Mesenchymal stem cell (in vitro differentiated cells and primary cell): Measurements from ENCODE around the gene TMEM95.

Experiments used
- DNase-seq: peaks from one replicate; pipeline ENCODE4 v3.0.0-alpha.2; 2013
- H2AFZ ChIP-seq: one replicate; pipeline ENCODE4 v1.6.1; 2013; ENCODE audit warnings: low read depth, mild to moderate bottlenecking, control low read depth, inconsistent platforms, low read length, moderate library complexity
- H2AK5ac ChIP-seq: 2 replicates; pipeline ENCODE4 v1.6.1; 2013; ENCODE audit warnings: low read length, moderate library complexity, mild to moderate bottlenecking, inconsistent platforms; ENCODE audit not compliant: severe bottlenecking
- H2BK120ac ChIP-seq: one replicate; pipeline ENCODE4 v1.6.1; 2013; ENCODE audit warnings: low read depth, mild to moderate bottlenecking, inconsistent platforms, low read length, moderate library complexity
- H2BK12ac ChIP-seq, 2 experiments: one replicate each; pipeline ENCODE4 v1.6.1; 2013; ENCODE audit warnings: inconsistent platforms in 2 of 2, low read length in 2 of 2, mild to moderate bottlenecking in 2 of 2, moderate library complexity in 2 of 2, control low read depth in 1 of 2
- H2BK15ac ChIP-seq: one replicate; pipeline ENCODE4 v1.6.1; 2013; ENCODE audit warnings: mild to moderate bottlenecking, low read depth, inconsistent platforms; ENCODE audit not compliant: poor library complexity, severe bottlenecking
- H2BK5ac ChIP-seq: 2 replicates; pipeline ENCODE4 v1.6.1; 2013; ENCODE audit warnings: low read depth, mild to moderate bottlenecking, low read length, control low read depth, inconsistent platforms; ENCODE audit not compliant: poor library complexity, severe bottlenecking
- H3K14ac ChIP-seq, 2 experiments: one replicate each; pipeline ENCODE4 v1.6.1; 2013; ENCODE audit warnings: inconsistent platforms in 2 of 2, low read length in 2 of 2, control low read depth in 1 of 2, mild to moderate bottlenecking in 1 of 2, moderate library complexity in 1 of 2
- H3K18ac ChIP-seq, 2 experiments: one replicate each; pipeline ENCODE4 v1.6.1; 2013; ENCODE audit warnings: inconsistent platforms in 2 of 2, low read length in 2 of 2, control low read depth in 1 of 2, low read depth in 1 of 2, mild to moderate bottlenecking in 1 of 2
- H3K23ac ChIP-seq, 2 experiments: one replicate each; pipeline ENCODE4 v1.6.1; 2013; ENCODE audit warnings: inconsistent platforms in 2 of 2, low read length in 2 of 2, mild to moderate bottlenecking in 2 of 2, moderate library complexity in 2 of 2, control low read depth in 1 of 2
- H3K27ac ChIP-seq: 2 replicates; pipeline ENCODE4 v1.5.1; 2013; ENCODE audit warnings: mild to moderate bottlenecking, moderate library complexity, low read length, control low read depth, inconsistent platforms; ENCODE audit not compliant: poor library complexity, severe bottlenecking
- H3K27me3 ChIP-seq, 2 experiments: 2 replicates each; pipeline versions ENCODE4 v1.6.1 to v1.7.0; 2013; ENCODE audit warnings: low read length in 2 of 2, mild to moderate bottlenecking in 2 of 2, moderate library complexity in 2 of 2, control low read depth in 1 of 2, inconsistent platforms in 1 of 2; ENCODE audit not compliant: control insufficient read depth in 1 of 2, insufficient read depth in 1 of 2
- H3K36me3 ChIP-seq, 2 experiments: 2 replicates each; pipeline versions ENCODE4 v1.6.1 to v1.7.0; 2013; ENCODE audit warnings: low read length in 2 of 2, control low read depth in 1 of 2, inconsistent platforms in 1 of 2, low read depth in 1 of 2, mild to moderate bottlenecking in 1 of 2; ENCODE audit not compliant: insufficient read depth in 2 of 2, control insufficient read depth in 1 of 2
- H3K4ac ChIP-seq, 2 experiments: one replicate each; pipeline ENCODE4 v1.6.1; 2013; ENCODE audit warnings: inconsistent platforms in 2 of 2, low read length in 2 of 2, mild to moderate bottlenecking in 2 of 2, moderate library complexity in 2 of 2, control low read depth in 1 of 2, low read depth in 1 of 2
- H3K4me1 ChIP-seq: 2 replicates; pipeline ENCODE4 v1.6.1; 2013; ENCODE audit warnings: low read depth, low read length, control low read depth; ENCODE audit not compliant: control insufficient read depth, insufficient read depth
- H3K4me2 ChIP-seq: 2 replicates; pipeline ENCODE4 v1.6.1; 2013; ENCODE audit warnings: low read length, mild to moderate bottlenecking, inconsistent platforms; ENCODE audit not compliant: poor library complexity, severe bottlenecking
- H3K4me3 ChIP-seq, 2 experiments: 2 replicates each; pipeline versions ENCODE4 v1.5.1 to v1.7.0; 2013; ENCODE audit warnings: low read length in 2 of 2, mild to moderate bottlenecking in 2 of 2, control low read depth in 1 of 2, low read depth in 1 of 2; ENCODE audit not compliant: insufficient read depth in 1 of 2
- H3K79me1 ChIP-seq: replicated peaks from 2 replicates; pipeline ENCODE4 v1.6.1; 2013; ENCODE audit warnings: mild to moderate bottlenecking, control low read depth, low read length, inconsistent platforms; ENCODE audit not compliant: poor library complexity, severe bottlenecking
- H3K9ac ChIP-seq: 2 replicates; pipeline ENCODE4 v1.7.0; 2013; ENCODE audit warnings: mild to moderate bottlenecking, low read length, moderate library complexity
- H3K9me3 ChIP-seq: 2 replicates; pipeline ENCODE4 v1.7.0; 2013; ENCODE audit warnings: mild to moderate bottlenecking, low read length; ENCODE audit not compliant: control insufficient read depth
- H4K8ac ChIP-seq: one replicate; pipeline ENCODE4 v1.6.1; 2013; ENCODE audit warnings: inconsistent platforms, mild to moderate bottlenecking, low read length, moderate library complexity
- H4K91ac ChIP-seq: one replicate; pipeline ENCODE4 v1.6.1; 2013; ENCODE audit warnings: mild to moderate bottlenecking, low read length, inconsistent platforms
- WGBS: methylation state at CpG from one replicate; pipeline ENCODE4 v1.1.7; 2013; ENCODE audit warnings: mixed read lengths; 5-methylcytosine and 5-hydroxymethylcytosine counted together

Gene TMEM95

GRCh38 chr17:7326186-7326585 lies 28.8 kb upstream of the TMEM95 start:
- no peak overlapping the region for H3K4me3 ChIP-seq
- no peak overlapping the region for H2BK120ac ChIP-seq
- no peak overlapping the region for H3K23ac ChIP-seq
- peaks cover 48% of the 10 kb centered on the region for H3K79me1 ChIP-seq
- H3K14ac ChIP-seq, result no peak overlapping the region
- no peaks in the 10 kb centered on the region for H3K9me3 ChIP-seq
- H2AFZ ChIP-seq, result no peak overlapping the region
- H2AK5ac ChIP-seq, result no peak overlapping the region
- no peak overlapping the region for H2BK12ac ChIP-seq
- H3K4me2 ChIP-seq, result no peak overlapping the region
- DNase-seq, result no peak
- H4K8ac ChIP-seq, result no peak overlapping the region
- H3K4me1 ChIP-seq, result peaks cover 19% of the 10 kb centered on the region
- no peaks in the 10 kb centered on the region for H3K27me3 ChIP-seq
- H3K9ac ChIP-seq, result no peak overlapping the region
- H3K18ac ChIP-seq, result no peak overlapping the region
- no peak overlapping the region for H3K27ac ChIP-seq
- H3K4ac ChIP-seq, result no peak overlapping the region
- no peak overlapping the region for H2BK5ac ChIP-seq
- H3K36me3 ChIP-seq, result peaks cover 54 to 59% of the 10 kb centered on the region in 2 experiments
- H4K91ac ChIP-seq, result no peak overlapping the region
- WGBS, result 97% methylated on average over 10 of the region's 11 CpGs
- H2BK15ac ChIP-seq, result no peak overlapping the region

- Histone ChIP-seq H4K91ac (no peak overlapping the region), H2AK5ac (no peak overlapping the region), H3K23ac (no peak overlapping the region), H2BK15ac (no peak overlapping the region), H3K27ac (no peak overlapping the region), H3K36me3 (peaks cover 45 to 51% of the 10 kb centered on the region in 2 experiments), H3K79me1 (peaks cover 44% of the 10 kb centered on the region), H2BK5ac (no peak overlapping the region), H2AFZ (no peak overlapping the region), H3K14ac (no peak overlapping the region), H2BK120ac (no peak overlapping the region), H3K4me3 (no peak overlapping the region), H3K27me3 (no peaks in the 10 kb centered on the region), H3K18ac (no peak overlapping the region), H2BK12ac (no peak overlapping the region), H3K9me3 (no peaks in the 10 kb centered on the region), H3K4me1 (peaks cover 19% of the 10 kb centered on the region), H4K8ac (no peak overlapping the region), H3K9ac (peak overlapping the region; percentile 93), H3K4me2 (no peak overlapping the region), H3K4ac (no peak overlapping the region)
- no peak for DNase-seq
- WGBS, result 100% methylated on average over 6 of the region's 7 CpGs
These were observed 27.9 kb upstream of the TMEM95 start for GRCh38 chr17:7327056-7327455.

GRCh38 chr17:7327501-7327900 lies 27.5 kb upstream of the TMEM95 start:
- H3K36me3 ChIP-seq, result peaks cover 40 to 46% of the 10 kb centered on the region in 2 experiments
- WGBS, result 95% methylated on average over 17 of the region's 17 CpGs

GRCh38 chr17:7328009-7328408 lies 26.9 kb upstream of the TMEM95 start:
- Histone ChIP-seq H3K36me3 (peaks cover 35 to 41% of the 10 kb centered on the region in 2 experiments), H2BK15ac (no peak overlapping the region), H3K27ac (no peak overlapping the region), H3K4me1 (peaks cover 19% of the 10 kb centered on the region), H2BK12ac (no peak overlapping the region), H3K9ac (peak overlapping the region; percentile 93), H3K27me3 (no peaks in the 10 kb centered on the region), H2AFZ (no peak overlapping the region), H4K8ac (no peak overlapping the region), H2BK5ac (no peak overlapping the region), H3K79me1 (peaks cover 37% of the 10 kb centered on the region), H2BK120ac (no peak overlapping the region), H3K4me3 (peak overlapping the region in 1 of 2 experiments; percentile 100), H3K9me3 (no peaks in the 10 kb centered on the region), H3K4me2 (peak overlapping the region; percentile 17), H3K14ac (no peak overlapping the region), H3K4ac (no peak overlapping the region), H3K23ac (no peak overlapping the region), H3K18ac (no peak overlapping the region), H4K91ac (no peak overlapping the region), H2AK5ac (no peak overlapping the region)
- WGBS, result 100% methylated on average over 1 of the region's 1 CpG
- no peak for DNase-seq

More at GRCh38 chr17:7327501-7327900, 27.5 kb upstream of the TMEM95 start:
- Histone ChIP-seq H3K79me1 (peaks cover 42% of the 10 kb centered on the region), H3K4me1 (peaks cover 19% of the 10 kb centered on the region), H3K4me3 (peak overlapping the region in 1 of 2 experiments; percentile 100), H2BK120ac (no peak overlapping the region), H3K27me3 (no peaks in the 10 kb centered on the region), H2AFZ (no peak overlapping the region), H4K8ac (no peak overlapping the region), H3K23ac (no peak overlapping the region), H2BK15ac (no peak overlapping the region), H3K9me3 (no peaks in the 10 kb centered on the region), H4K91ac (peak overlapping the region; percentile 16), H2BK12ac (no peak overlapping the region), H3K4ac (no peak overlapping the region), H3K14ac (no peak overlapping the region), H3K27ac (no peak overlapping the region), H3K18ac (no peak overlapping the region), H2AK5ac (no peak overlapping the region), H3K4me2 (peak overlapping the region; percentile 17), H3K9ac (peak overlapping the region; percentile 93), H2BK5ac (no peak overlapping the region)
- DNase-seq, result no peak
